HG02973 (cell line): ENCODE measurements around the gene ARID3B.

Source experiments
- ATAC-seq: cut with Tn5 transposase; IDR thresholded peaks from one replicate; pipeline ENCODE4 v1.9.1; 2021; ENCODE audit warnings: moderate library complexity; ENCODE audit not compliant: unreplicated experiment

Gene ARID3B

GRCh38 chr15:74603026-74603788, 62.2 kb downstream of the ARID3B start:
- ATAC-seq, result no peak

DNA sequence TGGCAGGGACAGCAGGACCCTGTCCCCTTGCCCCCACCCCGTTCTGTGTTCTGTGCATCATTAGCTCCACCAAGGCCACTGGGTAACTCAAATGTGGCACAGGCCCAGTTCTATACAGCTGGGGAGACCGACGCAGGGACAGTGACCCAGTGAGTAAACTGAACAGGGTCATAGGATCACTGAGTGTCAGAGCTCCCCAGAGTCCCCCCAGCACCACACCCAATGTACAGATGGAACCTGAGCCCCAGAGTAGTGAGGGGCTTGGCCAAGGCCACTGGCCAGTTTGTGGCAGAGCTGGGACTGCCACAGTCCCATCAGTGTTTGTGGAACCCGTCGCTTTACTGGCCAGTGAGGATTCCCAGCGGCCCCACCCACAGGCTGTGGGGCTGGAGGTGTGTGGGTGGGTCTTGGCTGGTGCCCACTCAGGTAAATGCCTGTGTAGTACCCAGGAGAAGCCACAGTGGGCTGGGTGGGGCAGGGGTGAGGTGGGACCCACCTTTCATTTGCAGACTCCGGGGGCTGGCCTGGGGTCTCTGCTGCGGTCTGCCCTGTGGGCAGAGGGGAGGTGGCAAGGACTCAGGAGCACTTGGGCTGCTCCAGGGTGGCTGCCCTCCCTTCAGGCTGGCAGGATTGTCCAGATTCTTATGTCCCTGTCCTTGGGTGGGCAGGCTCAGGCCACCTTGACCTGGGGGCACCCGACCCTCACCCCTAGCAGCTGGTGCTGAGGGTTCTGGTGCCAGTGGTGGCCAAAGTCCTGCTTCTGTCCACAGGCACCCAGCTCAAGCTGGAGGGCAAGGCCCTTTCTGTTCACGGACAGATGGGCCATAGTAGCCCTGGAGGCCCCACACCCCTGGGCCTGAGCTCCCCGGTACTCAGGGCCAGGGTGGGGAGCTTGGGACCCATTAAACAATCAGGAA, 63.0 kb downstream of the ARID3B start:
- ATAC-seq, result no peak

DNA sequence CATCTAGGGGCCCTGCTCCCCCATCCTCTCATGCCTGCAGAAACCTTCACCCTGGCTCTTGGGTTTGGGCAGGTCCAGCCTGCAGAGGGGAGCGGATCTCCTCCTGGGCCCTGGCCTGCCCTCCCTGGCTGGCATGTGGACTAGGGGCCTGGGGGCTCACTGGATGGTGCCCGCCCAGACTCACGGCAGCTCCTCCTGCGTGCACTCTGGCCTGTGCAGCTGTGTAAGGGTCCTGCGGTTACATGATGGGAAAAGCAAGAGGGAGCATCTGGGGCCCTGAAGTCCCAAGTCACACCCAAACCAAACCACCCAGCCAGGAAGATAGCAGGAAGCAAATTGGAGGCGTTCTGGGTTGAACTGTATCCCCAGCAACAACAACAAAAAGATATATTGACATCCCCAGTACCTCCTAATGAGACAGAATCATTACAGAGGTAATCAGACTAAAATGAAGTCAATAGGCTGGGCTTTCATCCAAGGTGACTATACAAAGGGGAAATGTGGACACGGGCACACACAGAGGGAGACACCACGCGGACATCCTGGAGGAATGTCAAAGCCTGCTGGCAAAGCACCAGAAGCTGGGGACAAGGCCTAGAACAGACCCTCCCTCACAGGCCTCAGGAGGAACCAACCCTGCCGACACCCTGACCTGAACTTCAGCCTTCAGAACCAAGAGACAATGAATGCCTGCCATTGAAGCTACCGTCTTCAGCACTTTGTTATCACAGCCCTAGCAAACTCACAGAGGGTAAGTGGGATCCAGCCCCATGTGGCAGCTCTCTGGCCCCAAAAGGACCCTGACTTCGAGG, 64.2 kb downstream of the ARID3B start:
- ATAC-seq, result no peak

- no peak for ATAC-seq
Measured at GRCh38 chr15:74605795-74606150, 64.8 kb downstream of the ARID3B start.

DNA sequence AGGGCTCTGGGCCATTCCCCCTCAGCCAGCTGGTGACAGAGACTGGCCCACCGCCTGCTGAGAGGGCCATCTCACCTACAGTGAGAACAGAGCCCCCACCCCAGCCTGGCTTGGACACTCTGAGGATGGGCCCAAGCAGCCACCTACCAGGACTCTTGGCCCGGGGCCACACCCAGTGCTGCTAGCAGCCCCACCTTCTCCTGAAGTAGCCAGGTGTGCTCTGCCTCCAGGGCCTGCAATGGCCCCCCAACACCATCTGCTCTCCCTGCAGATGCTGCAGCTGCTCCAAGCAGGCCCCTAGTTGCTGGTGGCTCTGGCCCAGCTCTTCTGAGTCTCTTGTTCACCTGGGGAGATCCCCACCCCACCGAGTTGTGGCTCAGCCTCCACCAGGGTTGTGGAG, 67.8 kb downstream of the ARID3B start:
- no peak for ATAC-seq

DNA sequence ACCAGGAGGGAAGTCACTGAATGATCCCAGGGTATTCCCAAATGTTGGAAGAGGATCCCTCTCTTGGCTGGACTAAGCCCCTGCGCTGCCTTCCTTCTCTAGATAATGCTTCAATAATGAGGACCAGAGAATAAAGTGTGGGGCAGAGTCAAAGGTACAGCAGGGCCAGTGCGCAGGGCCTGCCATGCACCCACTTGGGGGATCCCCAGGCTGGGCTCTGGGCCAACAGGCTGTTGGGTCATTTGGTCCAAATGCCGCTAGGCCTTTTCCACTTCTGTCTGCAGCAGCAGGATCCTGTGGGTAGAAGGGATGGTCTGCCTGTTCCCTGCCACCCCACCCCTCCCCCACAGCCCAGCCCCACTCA, 68.9 kb downstream of the ARID3B start:
- no peak for ATAC-seq

GRCh38 chr15:74610302-74610951, 69.4 kb downstream of the ARID3B start:
- ATAC-seq, result no peak

DNA sequence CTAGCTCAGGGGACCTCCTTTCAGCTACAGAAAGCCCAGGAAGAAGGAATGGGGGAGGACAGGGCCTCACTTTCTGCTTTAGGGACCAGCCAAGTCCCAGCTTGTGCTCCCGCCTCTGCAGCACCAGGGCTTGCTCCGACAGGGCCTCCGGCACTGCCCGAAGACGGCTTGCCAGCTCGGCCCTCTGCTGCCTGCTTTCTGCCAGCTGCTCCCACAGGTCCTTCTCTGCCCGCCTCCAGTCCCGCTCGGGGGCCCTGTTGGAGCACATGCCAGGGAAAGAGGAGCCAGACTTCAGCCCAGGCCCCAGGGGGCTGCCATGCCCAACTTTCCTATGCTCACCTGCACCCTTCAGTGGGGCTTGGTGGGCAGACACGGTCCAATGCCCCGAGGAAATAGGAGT, 70.3 kb downstream of the ARID3B start:
- no peak for ATAC-seq

- no peak for ATAC-seq
Measured at GRCh38 chr15:74611834-74612233, 70.8 kb downstream of the ARID3B start.

- ATAC-seq, result no peak
Measured at GRCh38 chr15:74612677-74613076, 71.7 kb downstream of the ARID3B start.

DNA sequence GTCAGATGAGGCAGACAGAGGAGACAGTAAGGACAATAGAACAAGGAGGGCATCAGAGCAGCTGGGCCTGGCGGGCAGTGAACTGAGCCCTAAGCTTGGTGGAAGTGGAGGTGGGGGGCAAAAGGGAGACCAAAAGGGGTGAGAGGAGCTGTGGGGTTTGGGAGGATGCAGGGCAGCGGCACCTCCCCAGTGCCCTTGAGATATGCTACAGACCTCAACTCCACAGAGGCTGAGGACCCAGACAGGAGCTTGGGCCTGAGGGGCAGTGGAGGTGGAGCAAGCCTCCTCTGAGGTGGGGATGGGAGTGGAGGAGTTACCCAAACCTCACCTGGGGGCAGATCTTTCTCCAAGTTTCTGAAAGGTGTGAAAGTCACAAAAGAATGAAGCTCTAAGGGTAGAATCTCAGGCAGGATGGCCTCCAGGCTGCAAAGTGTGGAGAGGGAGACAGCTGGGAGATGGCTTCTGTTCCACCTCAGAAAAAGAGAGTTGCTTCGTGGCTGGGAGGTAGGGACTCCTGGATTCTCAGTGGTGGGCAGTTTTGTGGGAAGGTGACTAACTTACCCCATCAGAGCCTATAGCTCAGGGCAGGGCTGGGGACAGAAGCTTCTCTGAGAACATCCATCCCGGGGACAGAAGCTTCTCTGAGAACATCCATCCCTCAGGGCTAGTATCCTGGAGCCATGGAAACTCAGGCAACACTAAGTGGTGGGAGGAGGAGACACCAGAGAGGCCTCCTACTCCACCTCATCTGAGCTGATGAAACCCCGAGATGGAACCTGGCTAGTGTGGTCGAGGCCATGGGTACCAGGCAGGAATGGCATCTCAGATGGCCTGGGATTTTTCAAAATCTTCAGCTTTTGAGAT, 72.3 kb downstream of the ARID3B start:
- ATAC-seq, result no peak

GRCh38 chr15:74613953-74614743, 73.1 kb downstream of the ARID3B start:
- ATAC-seq, result no peak

DNA sequence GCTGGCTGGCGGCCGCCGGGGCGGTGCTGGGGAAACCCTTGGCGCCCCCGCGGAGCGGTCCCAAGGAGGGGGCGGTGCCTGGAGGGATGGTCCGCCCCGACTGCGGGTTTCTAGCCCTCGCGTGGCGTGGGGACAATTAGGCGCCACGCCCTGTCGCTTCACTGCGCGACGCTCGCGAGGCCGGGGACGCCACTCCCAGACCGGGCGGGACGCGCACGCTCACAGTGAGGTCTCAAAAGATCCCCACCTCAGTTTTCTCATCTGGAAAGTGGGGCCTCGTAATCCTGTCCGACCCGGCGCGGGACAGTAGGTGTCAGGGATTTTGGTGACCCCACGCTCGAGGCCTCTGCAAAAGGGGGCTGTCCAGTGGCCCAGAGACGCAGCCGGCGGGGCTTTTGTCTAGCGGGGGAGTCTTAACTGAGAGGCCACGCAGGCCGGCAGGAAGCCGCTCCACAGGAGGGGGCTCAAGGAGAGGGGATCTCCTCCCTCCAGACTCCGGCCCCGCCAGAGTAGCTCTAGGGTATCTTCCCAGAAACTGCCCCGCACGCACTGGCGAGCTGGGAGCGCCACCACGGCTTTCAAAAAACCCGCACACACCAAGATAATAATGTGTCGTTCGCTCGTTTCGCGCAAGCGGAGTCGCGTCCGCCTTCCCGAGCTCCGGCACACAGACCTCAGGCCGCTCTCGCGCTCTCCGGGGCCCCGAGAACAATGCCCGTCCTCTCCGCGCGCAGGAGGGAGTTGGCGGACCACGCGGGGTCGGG, 73.9 kb downstream of the ARID3B start:
- ATAC-seq, result peak; percentile 42

GRCh38 chr15:74615508-74616365, 74.7 kb downstream of the ARID3B start, which contains the start of gene CLK3:
Gene CLK3 (plus strand): TSS chr15:74615836. CDS start chr15:74619197, 3,361 bp downstream.
- ATAC-seq, result peak; percentile 66

DNA sequence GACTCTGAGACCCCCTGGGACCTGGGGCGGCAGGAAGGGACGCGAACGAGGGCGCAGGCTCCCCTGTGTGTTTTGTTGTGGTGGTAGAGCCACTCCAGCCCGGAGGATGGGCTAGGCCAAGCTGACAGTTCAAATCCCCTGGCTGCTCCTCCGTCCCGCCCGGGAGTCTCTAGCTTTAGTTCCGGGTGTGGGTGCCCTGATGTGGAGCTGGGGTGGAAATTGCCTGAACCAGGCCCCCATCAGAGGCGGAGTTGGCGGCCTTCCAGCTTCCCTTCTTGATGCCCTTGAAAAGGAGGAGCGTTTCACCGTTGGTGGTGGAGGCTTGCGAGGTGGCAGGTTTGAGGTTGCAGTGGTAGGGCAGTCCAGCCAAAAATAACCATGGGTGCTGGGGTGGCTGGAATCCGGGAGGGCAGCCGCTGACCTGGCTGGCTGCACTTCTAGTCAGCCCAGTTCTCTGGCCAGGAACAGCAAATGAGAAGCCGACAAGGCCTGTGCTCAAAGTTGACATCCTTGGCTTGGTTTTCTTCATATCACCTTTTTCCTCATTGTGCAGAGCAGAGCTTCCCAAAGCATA, 75.4 kb downstream of the ARID3B start:
- ATAC-seq, result no peak

- ATAC-seq, result no peak
Measured at GRCh38 chr15:74616996-74617395, 76.0 kb downstream of the ARID3B start.
